HG03442 (cell line): ENCODE data around the gene SRSF2.
"Not testable (repeated sequence)": the region's sequence is repeated elsewhere in the genome, so short reads cannot be mapped to it uniquely, and the experiment has no call there.

Experiments
- ATAC-seq: cut with Tn5 transposase; IDR thresholded peaks from one replicate; pipeline ENCODE4 v1.9.1; 2021; ENCODE audit warnings: mild to moderate bottlenecking, moderate library complexity; ENCODE audit not compliant: unreplicated experiment

Gene SRSF2

DNA sequence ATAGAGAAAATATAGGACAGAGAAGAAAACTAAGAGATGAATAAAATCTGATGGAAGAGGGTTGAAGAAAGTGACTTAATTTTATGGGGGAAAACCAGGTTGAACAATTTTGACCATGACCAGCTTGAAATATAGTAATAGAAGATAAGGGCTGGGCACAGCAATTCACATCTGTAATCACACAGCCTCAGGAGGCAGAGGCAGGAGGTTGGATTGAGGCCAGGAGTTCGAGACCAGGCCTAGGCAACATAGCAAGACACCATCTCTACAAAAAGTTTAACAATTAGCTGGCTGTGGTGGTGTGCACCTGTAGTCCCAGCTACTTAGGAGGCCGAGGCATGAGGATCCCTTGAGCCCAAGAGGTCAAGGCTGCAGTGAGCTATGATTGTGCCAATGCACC is 35.1 kb downstream of the SRSF2 start:
- no peak for ATAC-seq

DNA sequence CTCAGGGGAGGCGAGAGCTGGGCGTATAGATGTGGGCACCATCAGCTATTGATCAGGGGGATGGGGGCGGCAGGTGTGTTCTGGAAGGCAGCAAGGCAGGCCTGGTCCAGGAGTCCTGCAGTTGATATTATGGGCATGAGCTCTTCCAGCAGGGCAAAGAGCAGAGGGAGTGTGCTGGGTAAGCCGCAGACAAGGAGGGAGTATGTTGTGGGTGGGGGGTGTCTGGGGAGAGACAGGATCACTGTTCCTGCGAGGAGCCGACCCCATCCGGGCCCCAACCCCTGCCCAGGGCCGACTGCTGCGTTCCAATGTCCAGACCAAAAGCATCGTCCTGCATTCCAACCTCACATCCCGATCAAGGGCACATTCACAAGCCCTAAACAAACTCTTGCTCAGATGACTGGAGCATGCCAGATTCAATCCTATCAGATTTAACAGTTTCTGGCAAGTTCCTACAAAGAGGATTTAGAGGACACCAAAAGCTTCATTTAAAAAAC is 35.6 kb downstream of the SRSF2 start:
- ATAC-seq, result no peak

DNA sequence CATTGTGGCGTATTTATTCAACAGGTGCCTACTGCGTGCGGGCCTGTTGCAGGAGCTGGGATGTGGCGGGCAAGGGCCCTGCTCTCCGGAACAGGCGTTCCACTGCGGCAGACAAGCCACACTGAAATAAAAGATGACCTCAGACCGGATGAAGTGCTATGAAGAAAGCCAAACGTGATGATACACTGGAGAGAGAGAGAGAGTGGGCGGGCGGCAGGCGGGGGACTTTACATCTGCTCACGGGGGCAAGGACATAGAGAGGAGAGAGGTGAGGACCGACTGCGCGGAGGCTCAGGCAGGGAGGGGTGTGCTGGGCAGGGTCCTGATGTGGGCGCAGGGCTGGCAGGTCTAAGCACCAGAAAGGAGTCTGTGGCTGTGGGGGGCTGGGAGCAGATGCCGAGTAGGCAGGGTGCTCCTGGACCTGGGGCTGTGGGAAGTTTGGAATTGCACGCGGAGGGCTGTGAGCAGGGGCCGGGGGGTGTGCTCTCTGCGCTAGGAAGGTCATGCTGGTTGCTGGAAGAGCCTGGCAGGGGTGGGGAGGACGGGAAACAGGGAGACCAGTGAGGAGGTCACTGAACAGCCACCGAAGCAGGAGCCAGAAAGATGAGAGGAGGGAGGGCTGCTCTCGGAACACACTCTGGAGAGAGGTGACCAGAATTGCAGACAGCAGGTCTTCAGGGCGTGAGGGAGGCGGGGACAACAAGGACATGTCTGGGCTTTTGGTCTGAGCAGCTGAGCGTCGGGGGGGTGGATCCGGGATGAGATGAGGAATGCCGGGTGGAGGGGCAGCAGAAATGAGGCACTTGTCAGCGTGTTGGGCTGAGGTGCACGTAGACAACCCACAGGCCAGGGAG is 36.3 kb downstream of the SRSF2 start:
- ATAC-seq, result no peak

DNA sequence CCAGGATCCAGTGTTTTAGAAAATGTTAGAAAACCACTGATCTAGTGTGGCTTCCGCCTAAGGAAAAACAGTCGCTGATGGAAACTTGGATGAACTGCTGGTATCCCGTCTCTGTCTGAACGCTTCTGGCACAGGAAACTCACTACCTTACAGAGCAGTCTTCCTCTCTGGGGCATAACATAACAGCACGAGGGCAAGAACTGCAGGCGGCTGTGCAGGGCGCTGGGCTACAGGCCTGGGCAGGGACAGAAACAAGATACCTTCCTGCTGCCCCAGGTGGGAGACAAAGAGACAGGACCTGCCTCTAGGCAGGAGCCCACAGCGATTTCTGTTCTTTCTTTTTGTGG is 36.9 kb downstream of the SRSF2 start:
- ATAC-seq, result no peak

DNA sequence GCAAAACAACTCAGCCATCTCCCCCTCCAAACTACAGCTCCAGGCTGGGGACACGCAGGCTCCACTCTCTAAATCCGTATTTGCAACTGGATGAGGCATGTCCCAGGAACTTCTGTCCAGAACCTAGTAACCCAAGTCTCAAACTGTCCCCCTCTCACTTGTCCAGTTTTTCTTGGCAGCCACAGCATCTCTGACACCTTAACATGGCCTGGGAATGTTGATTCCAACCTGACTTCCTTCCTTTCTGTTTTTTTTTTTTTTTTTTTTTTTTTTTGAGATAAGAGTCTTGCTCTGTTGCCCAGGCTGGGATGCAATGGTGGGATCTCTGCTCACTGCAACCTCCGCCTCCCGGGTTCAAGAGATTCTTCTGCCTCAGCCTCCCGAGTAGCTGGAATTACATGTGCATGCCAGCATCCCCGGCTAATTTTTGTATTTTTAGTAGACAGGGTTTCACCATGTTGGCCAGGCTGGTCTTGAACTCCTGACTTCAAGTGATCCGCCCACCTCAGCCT is 38.6 kb downstream of the SRSF2 start:
- not testable (repeated sequence) for ATAC-seq

DNA sequence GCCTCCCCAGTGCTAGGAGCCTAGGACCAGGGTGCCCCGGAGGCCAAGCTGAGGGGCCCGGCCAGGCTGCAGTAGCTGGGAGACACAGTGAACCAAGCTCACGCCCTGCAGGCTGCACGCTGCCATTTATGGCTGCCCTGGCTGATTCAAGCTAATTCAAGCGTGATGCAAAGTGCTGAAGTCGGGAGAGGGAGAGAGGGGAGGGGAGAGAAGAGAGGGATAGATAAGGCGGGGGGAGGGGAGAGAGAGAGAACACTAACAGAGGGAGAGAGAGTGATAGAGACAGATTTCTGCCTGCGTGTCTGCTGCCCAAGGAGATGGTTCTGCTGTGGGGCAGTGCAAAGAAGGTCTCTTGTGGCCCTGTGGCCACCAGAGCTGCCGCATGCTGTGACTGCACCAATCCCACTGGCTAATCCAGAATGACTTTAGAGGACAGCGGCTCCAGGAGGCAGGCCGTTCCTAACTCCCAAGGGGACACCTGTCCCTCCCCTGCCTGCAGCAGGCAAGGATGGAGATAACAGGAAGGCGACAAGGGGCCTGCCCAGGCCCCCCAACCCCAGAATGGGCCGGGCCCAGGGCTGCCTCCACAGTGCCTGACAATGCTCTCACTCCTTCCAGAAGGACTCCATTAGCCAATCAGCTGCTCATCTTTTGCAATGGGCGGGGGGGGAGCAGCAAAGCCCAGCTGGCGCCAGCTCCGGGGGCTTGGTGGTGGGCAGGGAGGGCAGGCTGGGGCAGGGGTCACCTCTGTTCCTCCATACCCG is 39.2 kb downstream of the SRSF2 start:
- ATAC-seq, result no peak

DNA sequence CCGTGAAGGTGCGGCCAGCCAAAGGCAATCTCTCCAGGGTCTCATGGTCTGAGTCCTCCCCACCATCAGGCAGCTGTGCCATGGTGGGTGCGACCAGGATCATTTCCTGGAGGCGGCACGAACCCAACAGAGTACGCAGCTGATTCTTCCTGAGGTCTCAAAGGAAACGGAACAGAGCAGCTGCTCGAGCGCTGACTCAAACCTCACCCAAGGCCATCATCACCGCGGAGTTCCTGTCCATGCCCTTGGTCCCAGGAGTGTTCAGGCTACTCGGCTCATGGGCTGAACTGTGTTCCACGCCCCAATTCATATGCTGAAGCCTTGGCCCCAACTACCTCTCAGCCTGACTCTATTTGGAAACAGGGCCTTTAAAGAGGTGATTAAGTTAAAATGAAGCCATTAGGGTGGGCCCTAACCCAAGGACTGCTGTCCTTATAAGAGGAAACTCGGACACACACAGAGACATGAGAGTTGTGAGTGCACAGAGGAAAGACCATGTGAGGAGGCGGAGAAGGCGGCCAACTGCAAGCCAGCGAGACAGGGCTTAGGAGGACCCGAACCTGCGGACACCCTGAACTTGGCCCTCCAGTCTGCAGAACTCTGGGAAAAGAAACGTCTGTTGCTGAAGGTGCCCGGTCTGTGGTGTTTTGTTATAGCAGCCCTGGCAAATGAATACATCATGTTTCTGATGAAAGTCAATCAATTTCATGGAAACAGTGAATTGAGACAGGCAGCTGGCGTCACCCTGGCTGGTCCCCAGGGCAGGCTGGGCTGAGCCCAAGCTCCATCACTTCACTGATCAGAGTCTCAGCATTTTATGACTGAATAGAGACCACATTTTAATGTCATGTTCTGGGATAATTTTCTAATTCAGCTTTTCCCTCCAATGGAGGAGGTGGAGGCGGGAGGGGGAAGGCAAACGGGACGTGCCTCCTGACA is 40.1 kb downstream of the SRSF2 start:
- ATAC-seq, result no peak

DNA sequence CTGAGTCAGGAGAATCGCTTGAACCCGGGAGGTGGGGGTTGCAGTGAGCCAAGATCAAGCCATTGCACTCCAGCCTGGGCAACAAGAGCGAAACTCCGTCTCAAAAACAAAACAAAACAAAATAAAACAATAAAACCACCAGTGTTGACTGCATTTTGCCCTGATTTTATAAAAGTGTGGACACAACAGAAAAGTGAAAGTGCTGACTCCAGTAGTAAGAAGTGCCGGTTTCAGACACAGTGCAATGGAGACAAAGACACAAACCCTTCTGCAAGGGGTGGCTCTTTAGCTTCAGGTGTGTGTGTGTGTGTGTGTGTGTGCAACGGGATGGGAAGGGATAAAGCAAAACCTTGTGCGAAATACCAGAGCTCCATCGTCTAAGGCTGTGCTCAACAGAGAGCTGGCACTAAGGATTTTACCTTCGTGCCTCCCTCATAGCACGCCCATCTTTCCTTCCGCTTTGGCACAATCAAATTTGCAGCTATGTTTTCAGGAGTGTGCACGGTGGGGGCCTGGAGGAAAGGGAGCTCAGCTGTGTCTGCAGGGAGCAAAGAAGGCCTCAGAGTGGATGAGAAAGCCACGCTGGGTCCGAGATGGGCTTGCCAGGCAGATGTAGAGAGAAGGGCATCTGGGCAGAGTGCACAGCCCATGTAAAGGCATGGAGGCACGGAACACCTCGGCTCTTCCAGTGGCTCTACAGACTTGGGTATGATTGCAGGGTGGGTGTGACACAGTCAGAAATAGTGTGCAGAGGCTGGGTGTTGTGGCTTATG is 41.9 kb downstream of the SRSF2 start:
- ATAC-seq, result no peak

DNA sequence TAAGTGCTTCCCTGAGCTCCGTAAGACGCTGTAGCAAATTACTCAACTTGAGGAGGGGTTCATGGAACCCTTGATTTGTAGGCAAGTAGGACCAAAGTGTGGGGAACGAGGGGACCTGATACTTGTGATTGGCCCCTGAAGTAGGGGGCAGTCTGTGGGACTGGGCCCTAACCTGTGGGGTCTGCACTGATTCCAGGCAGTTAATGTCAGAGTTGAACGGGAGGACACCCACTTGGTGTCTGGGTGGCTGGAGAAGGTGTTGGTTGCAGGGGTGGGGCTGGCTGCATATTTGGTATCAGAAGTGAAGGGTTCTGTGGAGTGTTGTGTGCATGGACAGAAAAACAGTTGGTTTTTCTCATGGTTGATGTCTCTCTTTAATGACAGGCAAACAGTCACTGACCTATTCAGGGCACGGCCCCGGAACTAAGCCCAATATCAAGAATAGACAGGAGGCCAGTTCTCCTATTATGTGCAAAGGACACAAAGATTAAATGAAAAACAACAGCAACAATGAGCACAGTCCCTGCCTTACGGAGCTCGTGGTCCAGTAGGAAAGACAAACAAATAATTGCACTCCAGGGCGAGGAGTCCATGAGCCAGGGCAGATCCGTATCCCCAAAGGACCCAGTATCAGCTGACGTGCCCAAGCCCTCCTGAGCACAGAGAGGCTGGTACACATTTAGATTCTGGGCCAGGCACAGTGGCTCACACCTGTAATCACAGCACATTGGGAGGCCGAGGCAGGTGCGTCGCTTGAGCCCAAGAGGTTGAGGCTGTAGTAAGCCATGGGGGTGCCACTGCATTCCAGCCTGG is 45.5 kb downstream of the SRSF2 start:
- no peak for ATAC-seq

DNA sequence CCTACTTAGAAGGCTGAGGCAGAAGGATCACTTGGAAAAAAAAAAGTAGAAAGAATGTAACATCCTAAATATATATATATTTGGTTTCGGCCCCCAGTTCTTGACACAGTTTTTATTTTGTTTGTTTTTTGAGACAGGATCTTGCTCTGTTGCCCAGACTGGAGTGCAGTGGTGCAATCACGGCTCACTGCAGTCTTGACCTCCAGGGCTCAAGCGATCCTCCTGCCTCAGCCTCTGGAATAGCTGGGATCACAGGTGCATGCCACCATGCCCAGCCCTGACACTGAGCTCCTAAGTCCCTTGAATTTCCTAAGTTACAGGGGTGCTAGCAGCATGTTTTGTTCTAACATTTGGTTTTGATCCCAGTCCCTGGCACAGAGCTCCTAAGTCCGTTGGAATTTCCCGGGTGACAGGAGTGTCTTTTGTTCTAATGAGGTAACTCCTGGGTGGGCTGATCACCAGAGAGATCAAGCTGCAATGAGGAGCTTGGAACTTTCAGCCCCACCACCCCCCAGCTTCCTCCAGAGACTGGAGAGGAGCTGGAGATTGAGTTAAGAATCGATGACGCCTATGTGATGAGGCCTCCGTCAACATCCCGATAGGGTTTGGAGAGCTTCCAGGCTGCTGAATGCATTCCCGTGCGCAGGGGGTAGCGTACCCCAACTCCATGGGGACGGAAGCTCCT is 46.4 kb downstream of the SRSF2 start:
- ATAC-seq, result no peak

DNA sequence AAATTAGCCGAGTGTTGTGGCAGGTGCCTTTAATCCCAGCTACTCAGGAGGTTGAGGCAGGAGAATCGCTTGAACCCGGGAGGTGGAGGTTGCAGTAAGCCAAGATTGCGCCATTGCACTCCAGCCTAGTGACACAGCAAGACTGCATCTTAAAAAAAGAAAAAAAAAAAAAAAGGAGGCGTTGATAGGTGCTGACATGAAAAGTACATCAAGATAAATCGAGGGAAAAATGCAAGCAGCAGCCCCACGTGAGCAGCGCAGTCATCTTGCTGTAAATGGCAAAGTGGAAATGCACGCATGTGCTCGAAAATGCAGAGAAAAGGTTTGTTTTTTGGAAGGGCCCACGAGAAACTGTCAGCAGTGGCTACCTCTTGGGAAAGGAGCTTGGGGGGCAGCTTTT is 47.3 kb downstream of the SRSF2 start:
- ATAC-seq, result no peak

DNA sequence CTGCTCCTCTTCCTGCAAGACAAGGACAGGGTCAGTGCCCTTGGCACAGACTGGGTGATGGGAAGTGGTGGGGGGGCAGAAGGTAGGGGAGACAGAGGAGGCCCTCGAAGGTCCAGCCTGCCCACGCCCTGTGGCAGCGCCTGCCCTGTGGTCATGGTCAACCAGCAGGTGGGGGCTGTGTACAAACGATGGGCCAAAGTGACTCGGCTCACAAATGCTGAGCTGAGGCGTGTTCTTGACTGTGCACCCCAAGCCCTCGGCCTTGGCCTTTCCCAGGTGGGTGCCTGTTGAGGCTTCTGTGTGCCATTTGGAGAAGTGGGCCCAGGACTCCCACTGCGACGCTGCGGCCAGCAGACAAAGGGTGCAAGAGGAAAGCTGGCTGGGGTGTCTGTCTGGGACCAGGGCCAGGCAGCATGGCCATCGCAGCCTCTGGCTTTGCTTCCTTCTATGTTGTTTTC is 48.9 kb downstream of the SRSF2 start:
- ATAC-seq, result no peak

DNA sequence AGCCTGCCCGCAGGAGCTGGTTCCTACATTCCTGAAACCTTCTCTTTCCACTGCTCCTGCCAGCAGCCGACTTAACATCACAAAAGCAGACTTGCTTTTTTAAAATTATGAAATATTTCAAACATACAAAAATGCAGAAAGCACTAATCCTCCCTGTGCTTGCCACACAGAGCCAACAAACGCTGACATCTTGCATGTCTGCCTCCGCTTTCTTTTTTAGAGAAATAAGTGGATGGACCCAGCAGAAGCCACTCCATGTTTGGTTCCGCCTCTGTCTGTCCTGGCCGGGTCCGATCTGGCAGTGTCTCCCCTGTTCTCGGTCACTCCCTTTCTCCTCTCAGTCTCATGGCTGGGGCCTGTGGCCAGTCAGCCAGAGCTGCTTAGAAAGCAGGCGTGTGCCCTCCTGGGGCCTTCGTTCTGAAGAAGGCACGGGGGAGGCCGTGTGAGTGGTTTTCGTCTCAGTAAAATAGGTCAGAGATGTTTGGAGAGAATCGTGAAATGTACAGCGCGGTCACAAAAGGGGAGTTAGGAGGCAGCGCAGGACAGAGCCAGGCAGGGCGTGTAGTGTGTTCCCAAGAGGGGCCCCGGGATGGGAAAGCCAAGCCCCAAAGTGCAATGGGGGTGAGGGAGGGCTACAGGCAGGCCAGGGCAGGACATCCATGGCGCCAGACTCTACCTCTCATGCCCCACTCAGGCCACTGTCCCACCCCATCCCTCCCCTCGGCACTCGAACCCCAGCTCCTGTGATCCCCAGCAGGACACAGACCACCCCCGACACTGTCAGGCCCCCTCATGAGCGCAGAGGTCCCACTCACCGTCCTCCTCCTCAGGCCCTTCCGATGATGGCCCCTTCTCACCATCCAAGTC is 49.6 kb downstream of the SRSF2 start:
- ATAC-seq, result no peak

DNA sequence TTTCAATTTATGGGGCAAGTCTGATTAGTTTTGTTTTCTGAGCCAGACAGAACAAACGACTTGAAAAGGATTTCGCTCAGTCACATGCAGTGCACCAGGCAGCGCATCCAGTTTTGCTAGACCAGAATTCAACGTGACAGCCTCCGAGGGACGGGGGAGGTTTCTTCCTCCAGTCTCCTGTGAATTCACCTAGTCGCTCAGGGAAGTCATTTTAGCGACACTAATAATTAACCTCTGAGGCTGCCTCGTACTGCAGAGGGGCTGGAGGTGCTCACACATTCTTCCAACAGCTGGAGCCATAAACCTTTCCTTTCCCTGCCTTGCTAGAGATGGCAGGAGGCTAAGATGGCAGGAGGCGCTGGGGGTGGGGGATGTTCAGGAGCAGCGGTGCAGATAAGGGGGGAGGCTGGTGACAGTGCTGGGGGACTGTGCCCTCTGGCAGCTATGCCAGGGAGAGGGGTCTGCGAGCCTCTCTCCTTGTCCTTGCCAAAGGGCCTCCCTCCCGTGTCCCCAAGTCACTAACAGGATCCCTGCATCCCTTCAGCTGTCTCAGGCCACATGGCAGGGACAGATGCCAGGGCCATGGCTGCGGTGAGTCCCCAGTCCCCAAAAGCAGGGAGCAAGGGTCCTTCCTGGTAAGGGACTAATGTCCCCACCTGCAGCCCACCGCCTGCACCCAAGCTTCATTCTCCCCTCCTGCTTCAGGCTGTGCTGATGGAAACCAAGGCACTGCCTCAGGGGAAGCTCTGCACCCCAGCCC is 50.4 kb downstream of the SRSF2 start:
- ATAC-seq, result no peak

DNA sequence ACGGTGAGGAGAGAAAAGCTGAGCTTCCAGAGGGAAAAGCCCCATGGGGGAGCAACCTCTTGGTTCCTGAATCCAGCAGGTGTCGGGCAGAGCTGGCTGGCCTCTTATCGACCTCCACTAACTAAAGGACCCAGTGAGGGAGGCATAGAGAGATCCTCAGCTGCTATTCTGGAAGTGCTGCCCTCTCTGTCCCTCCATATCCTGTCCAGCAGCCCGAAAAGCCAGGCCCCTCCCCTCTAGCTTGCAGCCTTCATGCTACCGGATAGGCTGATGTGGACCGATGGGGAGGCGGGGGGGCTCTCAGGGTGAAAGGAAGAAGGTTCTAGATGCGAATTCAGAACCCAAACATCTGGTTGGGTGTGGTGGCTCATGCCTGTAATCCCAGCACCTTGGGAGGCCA is 51.3 kb downstream of the SRSF2 start:
- no peak for ATAC-seq

DNA sequence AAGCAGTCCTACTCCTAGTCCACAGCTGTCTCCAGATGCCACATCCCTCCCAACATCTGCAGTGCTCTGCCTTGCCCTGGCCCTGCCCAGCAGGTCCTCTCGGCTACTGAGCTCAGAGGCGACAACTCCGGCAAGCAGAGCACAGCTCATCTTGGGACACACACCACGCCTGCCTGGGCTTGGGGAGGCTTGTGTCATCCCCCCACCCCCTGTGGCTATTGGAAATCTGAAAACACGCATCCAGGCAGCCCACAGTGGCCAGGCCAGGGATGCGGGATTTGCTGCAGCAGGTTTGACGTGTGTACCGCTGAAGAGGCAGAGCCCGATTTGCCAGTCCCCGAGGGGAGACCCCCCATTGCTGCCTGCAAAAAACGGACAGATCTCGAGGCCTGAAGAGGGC is 51.8 kb downstream of the SRSF2 start:
- ATAC-seq, result no peak

DNA sequence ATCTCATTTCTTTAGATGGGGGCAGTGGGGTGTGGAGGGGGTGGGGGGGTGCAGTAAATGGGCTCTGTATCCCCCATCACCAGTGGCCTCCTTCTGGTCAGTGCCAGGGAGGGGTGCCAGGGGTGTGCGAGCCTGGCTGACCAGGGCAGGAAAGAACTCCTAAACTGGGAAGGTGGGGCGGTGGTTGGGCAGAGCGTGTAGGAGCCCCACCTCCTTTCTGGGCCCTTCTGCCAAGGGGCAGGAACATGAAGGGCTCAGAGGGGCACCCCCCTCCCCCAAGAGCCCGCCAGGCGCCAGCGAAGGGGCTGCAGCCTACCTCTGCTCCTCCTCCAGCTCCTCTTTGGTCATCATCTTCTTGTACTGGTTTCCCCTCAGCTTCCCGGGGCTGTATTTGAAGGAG is 52.4 kb downstream of the SRSF2 start:
- no peak for ATAC-seq
